Astrocyte of the cerebellum (primary cell): ENCODE measurements around the gene COPZ1.
A peak's percentile ranks its signal among the peaks of the same experiment; 100 is the strongest.

Source experiments
- DNase-seq: peaks from one replicate; pipeline ENCODE4 v3.0.0-alpha.2; 2011; ENCODE audit warnings: low read depth
- H3K4me3 ChIP-seq: 2 replicates; pipeline ENCODE4 v1.5.1; 2011; ENCODE audit warnings: mild to moderate bottlenecking, low read depth, low read length, moderate library complexity
- CTCF ChIP-seq: IDR thresholded peaks from 2 replicates; pipeline ENCODE4 v1.5.1; 2012; ENCODE audit warnings: low read length, low read depth, moderate library complexity, mild to moderate bottlenecking; ENCODE audit errors: missing control alignments
- in situ Hi-C: cut with HindIII; loops from 2 replicates; pipeline ENCODE4 v1.10.0; 2017; ENCODE audit warnings: low sequenced_read_pairs

The COPZ1 gene

GRCh38 chr12:54393743-54394142 lies 68.8 kb downstream of the COPZ1 start:
- no peak for DNase-seq
- in situ Hi-C loops = no loop called here
- TF ChIP-seq CTCF = no peak
- H3K4me3 ChIP-seq = no peak overlapping the region

DNA sequence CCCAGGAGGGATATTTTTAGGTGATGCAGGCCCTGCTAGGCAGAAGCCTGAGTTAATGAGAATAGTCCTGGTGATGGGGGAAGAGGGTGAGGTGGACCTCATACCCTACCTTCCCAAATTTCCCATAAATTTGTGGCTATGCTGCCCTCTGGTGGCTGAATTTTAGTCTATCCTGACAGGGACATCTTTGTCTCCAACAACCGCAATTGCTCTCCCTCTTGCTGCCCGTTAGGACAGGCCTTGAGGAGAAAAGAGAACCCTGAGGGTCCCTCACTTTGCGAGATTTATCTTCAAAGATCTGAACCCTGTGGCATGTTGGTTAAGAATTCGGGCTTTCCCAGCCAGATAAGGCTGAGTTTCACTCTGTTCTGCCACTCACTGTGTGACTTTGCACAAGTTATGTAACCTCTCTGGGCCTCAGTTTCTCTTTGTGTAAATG lies 69.4 kb downstream of the COPZ1 start:
- H3K4me3 ChIP-seq = no peak overlapping the region
- in situ Hi-C loops = no loop called here
- DNase-seq = peak; percentile 13
- TF ChIP-seq CTCF = peak; percentile 73

GRCh38 chr12:54394986-54395385 lies 70.1 kb downstream of the COPZ1 start:
- in situ Hi-C loops = no loop called here
- no peak for TF ChIP-seq CTCF
- H3K4me3 ChIP-seq = no peak overlapping the region

DNA sequence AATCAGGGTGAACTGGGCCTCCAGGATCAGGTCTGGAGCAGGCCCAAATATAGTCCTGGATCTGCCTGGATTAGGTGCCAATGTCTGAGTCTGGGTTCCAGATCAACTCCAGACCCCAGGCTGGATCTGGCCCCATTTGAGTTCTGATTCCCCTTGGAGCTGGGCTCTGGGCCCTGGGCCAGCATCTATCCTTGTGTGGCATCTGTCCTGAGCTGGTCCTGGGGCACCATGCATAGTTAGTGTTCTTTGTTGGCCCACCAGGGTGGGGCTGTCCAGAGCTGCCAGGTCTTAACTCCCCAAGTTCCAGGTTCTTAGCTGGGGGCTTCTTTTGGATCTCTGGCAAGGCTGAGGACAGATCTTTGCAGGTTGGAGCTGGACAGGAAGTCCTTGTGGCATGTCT lies 70.6 kb downstream of the COPZ1 start:
- in situ Hi-C loops = no loop called here

More at GRCh38 chr12:54394986-54395385, 70.1 kb downstream of the COPZ1 start:
- no peak for DNase-seq

DNA sequence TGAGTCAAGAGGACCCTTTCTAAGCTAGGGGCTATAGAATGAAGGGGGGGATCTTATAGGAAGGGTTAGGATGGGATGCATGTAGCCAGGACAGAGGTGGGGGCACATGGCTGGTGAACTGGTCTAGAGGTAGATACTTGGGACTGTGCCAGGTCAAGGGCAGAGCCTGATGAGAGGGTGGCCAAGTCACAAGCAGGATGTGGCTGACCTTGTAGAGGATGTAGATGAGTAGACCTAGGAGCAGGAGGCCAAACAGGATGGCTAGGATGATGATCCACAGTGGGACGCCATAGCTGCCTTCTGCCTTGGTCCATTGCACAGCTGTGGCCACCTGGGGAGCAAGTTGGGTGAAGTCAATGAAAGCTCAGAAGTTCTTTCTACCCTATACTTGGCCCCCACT lies 72.2 kb downstream of the COPZ1 start:
- TF ChIP-seq CTCF = no peak
- no peak overlapping the region for H3K4me3 ChIP-seq
- DNase-seq = no peak
- in situ Hi-C loops = no loop called here

More for the DNA sequence above, 70.6 kb downstream of the COPZ1 start:
- no peak overlapping the region for H3K4me3 ChIP-seq
- no peak for DNase-seq
- no peak for TF ChIP-seq CTCF

DNA sequence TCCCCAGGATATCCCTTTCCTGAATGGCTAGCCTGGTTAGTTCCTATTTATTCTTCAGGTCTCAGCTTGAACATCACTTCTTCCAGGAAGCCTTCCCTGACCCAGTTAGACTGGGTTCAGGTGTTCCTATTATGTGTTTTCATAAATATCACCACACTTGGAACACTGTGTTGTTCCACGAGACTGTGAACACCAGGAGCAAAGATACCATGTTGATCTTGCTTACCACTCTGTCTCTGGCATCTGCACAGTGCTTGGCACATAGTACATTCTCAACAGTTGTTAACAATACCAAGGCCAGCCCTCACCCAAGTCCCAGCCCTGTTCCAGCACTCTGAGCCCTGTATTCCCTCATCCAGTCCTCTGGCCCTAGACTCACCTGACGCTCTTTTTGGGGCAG lies 73.3 kb downstream of the COPZ1 start:
- no peak for DNase-seq
- in situ Hi-C loops = no loop called here
- TF ChIP-seq CTCF = no peak
- H3K4me3 ChIP-seq = no peak overlapping the region

DNA sequence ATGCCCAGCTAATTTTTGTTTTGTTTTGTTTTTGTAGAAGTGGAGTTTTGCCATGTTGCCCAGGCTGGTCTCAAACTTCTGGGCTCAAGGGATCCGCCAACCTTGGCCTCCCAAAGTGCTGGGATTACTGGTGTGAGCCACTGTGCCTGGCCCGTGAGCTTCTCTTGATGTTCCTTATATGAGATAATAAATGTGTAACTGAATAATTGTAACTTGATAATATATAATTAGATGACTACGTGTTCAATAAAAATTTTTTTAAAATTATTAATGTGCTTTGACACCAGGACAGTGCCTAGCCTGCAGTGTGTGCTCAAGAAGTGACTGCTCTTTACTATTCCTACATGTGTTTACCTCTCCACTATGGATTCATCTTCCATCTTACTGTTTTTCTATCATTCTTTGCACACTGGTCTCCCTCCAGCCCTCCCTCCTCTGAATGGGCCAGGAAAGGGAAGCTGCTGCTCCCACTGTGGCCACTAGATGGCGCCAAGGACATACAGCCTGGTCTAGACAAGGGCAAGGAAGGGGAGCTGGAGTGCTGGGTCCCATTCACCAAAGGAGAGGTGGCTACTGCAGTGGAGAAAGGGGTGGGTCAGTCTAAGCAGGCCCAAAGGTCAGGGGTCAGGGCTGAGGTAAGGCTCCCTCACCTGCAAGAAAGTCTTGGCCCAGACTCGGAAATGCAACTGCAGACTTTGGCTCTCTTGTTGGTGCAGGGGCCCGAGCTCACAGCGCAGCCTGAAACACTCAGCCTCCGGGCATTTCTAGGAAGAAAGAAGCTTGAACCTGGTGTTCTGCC lies 74.3 kb downstream of the COPZ1 start:
- TF ChIP-seq CTCF = peak; percentile 100
- DNase-seq = peak; percentile 76
- no peak overlapping the region for H3K4me3 ChIP-seq
- in situ Hi-C loops = no loop called here
